ENCODE measurements around the gene GLT6D1.
A peak's percentile ranks its signal among the peaks of the same experiment; 100 is the strongest.
"Not testable (repeated sequence)": the region's sequence is repeated elsewhere in the genome, so short reads cannot be mapped to it uniquely, and the experiment has no call there.

Gene GLT6D1, protein sequence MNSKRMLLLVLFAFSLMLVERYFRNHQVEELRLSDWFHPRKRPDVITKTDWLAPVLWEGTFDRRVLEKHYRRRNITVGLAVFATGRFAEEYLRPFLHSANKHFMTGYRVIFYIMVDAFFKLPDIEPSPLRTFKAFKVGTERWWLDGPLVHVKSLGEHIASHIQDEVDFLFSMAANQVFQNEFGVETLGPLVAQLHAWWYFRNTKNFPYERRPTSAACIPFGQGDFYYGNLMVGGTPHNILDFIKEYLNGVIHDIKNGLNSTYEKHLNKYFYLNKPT

GRCh38 chr9:135639196-135639595 is at the start of gene GLT6D1:
Gene GLT6D1, minus strand, starts transcription at chr9:135639540. Its CDS starts 353 bp downstream, at chr9:135639187.
- no peak for DNase-seq

GRCh38 chr9:135689011-135689410 is 49.7 kb upstream of the GLT6D1 start:
- DNase-seq, result no peak

DNA sequence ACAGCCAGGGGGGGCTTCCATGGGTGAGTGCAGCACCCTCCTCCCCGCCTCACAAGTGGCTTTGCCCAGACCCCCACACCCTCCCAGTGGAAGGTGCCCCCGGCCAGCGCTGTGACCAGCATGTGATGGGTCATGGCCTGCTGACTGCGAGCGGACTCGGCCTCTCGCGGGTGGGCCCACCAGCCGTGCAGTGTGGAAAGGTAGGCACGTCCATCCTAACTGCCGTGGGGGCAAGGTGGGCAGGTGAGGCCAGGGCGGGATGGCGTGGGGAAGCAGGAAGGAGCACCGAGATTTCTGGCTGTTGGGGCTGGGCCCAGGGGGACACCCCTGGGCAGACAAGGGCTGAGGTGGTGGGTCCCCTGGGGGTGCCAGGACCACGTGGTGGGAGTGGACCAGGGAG is 47.9 kb upstream of the GLT6D1 start:
- no peak for DNase-seq

GRCh38 chr9:135684691-135685090 is 45.4 kb upstream of the GLT6D1 start:
- no peak for DNase-seq

- no peak for DNase-seq
These were observed 44.2 kb upstream of the GLT6D1 start for GRCh38 chr9:135683401-135684034.

DNA sequence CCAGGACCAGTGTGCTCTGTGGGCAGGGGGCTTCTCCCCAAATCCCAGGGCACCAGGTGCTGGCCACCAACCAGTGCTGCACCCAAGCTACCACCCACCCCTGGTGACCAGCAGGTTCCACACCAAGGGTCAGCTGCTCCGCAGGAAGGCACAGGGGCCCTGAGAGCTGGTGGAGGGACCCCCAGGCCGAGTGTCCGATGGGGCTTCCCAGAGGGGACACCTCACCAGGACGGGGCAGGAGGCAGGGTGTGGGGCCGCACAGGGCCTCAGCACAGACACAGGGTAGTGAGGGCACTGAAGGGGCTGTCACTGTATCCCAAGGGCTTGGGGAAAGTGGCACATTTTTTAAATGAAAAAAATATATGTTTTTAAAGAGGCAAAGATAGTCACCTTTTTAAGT is 41.8 kb upstream of the GLT6D1 start:
- DNase-seq, result no peak

DNA sequence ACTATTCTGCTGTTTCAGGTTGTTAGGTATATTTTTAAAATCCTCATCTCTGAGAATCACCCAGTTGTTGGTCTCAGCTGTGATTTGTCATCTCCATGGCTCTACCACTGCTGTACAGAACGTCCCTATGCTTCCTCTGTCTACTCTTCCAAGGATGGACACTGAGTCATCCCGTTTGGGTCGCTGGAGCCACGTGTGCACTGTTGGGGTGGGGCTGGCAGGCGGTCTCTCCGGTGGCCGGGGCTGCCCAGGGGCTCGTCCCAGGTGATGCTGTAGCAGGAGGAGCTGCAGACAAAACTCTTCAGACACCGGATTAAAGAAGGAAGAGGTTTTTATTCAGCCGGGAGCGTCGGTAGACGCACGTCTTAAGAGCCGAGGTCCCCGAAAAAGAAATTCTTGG is 40.7 kb upstream of the GLT6D1 start:
- no peak for DNase-seq

GRCh38 chr9:135678236-135679017 is 39.1 kb upstream of the GLT6D1 start:
- no peak for DNase-seq

DNA sequence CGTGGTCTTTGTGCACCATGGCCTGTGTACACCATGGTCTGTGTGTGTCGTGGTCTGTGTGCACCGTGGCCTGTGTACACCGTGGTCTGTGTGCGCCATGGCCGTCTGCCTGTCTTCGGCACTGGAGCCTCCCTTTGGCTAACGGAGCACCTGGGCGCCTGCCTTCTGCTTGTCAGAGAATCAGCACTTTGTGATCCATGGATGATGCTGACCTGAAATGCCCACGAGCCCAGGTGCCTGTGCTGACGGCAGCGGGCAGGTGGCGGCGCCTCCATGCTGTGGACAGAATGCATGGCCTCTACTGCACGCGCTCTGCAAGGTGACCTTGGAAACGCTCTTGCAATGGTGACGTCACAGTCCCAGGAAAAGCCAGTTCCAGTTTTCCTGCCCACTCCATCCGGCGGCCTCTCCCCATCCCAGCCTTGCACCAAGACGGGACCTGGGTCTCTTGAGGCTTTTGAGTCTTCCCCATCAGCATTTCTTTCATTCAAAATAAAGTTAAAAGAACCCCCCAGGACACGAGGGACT is 38.4 kb upstream of the GLT6D1 start:
- no peak for DNase-seq

GRCh38 chr9:135676891-135677290 is 37.6 kb upstream of the GLT6D1 start:
- no peak for DNase-seq

DNA sequence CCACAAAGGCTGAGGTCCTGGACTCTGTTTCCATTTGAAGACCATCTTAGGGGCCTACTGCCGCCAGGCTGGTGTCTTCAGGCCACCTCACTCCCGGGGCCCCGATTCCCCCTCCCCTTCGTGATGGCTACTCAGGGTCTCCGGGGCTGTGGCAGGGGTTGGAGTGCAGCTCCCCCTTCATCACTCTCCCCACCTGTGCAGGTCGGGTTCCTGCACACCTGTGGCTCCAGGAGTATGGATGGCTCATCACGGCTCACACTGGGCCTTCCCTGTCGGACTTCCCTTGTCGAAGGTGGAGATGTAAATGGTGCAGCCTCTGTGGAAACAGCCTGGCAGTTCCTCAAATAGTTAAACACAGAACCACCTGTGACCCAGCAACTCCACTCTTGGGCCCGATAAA is 35.6 kb upstream of the GLT6D1 start:
- DNase-seq, result no peak

DNA sequence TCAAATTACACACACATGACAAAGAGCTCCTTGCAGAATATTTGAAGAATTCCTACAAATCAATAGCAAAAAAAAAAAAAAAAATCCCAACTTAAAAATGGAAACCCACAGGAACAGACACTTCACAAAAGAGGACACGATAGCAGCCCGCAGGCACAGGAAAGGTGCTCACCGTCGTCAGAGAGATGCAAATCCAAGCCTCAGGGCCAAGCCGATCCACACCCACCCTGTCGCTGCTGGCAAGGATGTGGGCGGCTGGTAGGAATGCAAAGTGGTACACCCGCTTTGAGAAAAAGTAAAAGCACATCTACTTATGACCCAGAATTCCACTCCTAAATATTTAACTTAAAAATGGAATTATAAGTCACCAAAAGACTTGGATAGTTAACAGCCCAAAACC is 34.6 kb upstream of the GLT6D1 start:
- no peak for DNase-seq

- DNase-seq, result not testable (repeated sequence)
These were observed 33.4 kb upstream of the GLT6D1 start for GRCh38 chr9:135672786-135673185.

- DNase-seq, result peak in 1 of 2 donors; percentile 6
These were observed 32.3 kb upstream of the GLT6D1 start for GRCh38 chr9:135671591-135672041.

DNA sequence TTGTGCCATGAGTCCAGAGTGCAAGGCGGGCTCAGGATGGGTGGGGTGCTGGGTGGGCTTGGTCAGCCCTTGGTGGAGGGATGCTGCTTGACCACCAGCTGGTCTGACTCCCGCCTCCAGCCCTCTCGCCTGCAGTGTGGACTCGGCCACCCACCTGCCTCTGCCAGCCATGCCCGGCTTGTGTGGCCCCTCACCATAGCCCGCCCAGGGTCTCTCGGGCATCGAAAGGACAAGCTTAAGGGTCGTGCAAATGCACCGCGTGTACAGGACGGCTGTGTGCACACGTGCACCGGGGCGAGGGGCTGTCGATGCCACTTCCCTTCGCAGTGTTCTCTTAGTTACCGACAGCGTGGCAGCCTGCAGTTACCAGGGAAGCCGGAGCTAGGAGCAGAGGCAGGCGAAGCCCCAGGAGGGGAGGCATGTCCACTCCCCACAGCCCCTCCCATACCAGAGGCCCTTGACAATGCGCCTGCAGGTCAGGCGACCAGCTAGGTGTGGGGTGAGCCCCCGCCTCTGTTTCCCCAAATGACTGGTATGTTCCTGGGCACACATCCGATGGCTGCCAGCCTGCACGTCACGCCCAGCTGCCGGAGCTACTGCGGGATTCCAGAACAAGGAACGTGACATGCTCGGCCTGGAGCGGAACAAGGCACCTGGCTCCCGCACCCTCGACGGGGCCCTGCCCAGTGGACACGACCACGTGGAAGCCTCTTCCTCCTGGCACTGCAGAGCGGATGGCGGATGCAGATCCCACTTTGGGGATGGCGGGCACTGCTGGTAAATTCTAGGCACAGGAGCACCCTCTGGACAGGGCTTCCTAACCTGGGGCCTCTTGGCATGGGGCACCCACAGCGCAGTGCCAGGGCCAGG is 31.6 kb upstream of the GLT6D1 start:
- DNase-seq, result no peak

- no peak for DNase-seq
These were observed 30.4 kb upstream of the GLT6D1 start for GRCh38 chr9:135669616-135670285.

DNA sequence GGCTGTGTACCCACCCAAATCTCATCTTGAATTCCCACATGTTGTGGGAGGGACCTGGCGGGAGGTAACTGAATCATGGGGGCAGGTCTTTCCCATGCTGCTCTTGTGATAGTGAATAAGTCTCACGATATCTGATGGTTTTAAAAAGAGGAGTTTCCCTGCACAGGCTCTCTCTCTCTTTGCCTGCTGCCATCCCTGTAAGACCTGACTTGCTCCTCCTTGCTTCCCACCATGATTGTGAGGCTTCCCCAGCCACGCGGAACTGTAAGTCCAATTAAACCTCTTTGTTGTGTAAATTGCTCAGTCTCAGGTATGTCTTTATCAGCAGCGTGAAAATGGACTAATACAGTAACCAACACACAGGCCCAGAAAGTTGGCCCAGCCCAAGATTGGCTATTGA is 29.7 kb upstream of the GLT6D1 start:
- DNase-seq, result not testable (repeated sequence)

DNA sequence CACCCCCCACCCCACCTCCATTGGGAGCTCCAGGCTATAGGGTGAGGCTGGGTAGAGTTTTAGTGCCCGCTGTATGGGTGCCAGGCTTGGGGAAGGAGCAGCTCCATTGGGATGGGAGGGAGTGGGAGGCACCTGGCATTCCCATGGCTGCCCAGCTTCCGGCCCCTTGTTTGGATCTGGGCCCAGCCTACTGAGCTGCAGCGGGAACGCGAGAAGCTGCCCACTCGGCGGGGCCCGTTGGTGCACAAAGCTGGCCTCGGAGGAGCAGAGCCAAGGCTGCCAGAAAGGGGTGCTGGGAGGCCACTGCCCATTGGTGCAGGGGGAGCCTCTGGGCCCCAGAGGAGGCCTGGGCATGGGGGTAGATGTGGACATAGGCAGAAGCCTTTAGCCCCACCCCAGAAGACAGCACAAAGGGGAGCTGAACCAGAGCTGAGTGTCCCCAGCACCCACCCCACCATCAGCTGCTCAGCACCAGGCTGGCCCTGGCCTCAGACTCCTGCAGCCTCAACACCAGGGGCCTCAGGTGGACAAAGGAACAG is 28.2 kb upstream of the GLT6D1 start:
- DNase-seq, result no peak

GRCh38 chr9:135666534-135667462 is 27.5 kb upstream of the GLT6D1 start:
- no peak for DNase-seq

- no peak for DNase-seq
These were observed 26.5 kb upstream of the GLT6D1 start for GRCh38 chr9:135665795-135666189.

Measured in stimulated activated CD4-positive, alpha-beta T cell treated with anti-CD3 and anti-CD28 coated beads, Interleukin-2, amount 100 ng/mL, for 24 hours (primary cell).